ENCODE data around the gene C2orf42. TPM values are rescaled to one million over a fixed set of nuclear protein-coding genes. Genes with fewer than 3 reads are reported as not detected.

C2orf42 gene
- total RNA-seq, 1 experiment from 2014 or later = 6.8 TPM

GRCh38 chr2:70141212-70141901 lies 49.5 kb downstream of the C2orf42 start (continued):
- TF ChIP-seq AR (CRISPR knock-in tag; IDR thresholded peaks at IDR 0.05) (no peak), RELA (CRISPR knock-in tag; IDR thresholded peaks at IDR 0.05; ENCODE audit: borderline replicate concordance) (no peak), ZNF317 (CRISPR knock-in tag; IDR thresholded peaks at IDR 0.05; ENCODE audit: borderline replicate concordance, low read depth) (no peak), ZNF219 (CRISPR knock-in tag; IDR thresholded peaks at IDR 0.05; ENCODE audit: borderline replicate concordance) (no peak), CTCF (IDR thresholded peaks at IDR 0.05) (no peak; the same call in none of the 2 replicates), NFE2L1 (CRISPR knock-in tag; IDR thresholded peaks at IDR 0.05) (0 out of 2 replicates have a peak, but pooled peaks have one; percentile 28), ZNF671 (CRISPR knock-in tag; IDR thresholded peaks at IDR 0.05) (0 out of 2 replicates have a peak, but pooled peaks have one; percentile 8), ZNF425 (CRISPR knock-in tag; conservative IDR thresholded peaks at IDR 0.05) (0 out of 2 replicates have a peak, but pooled peaks have one; percentile 36), PRRX2 (CRISPR knock-in tag; IDR thresholded peaks at IDR 0.05) (0 out of 2 replicates have a peak, but pooled peaks have one; percentile 13), FOXP1 (CRISPR knock-in tag; IDR thresholded peaks at IDR 0.05; ENCODE audit: borderline replicate concordance) (0 out of 2 replicates have a peak, but pooled peaks have one; percentile 2), ZNF263 (CRISPR knock-in tag; IDR thresholded peaks at IDR 0.05; ENCODE audit: low read depth) (no peak), SP1 (CRISPR knock-in tag; conservative IDR thresholded peaks at IDR 0.05) (no peak), FOXP4 (CRISPR knock-in tag; IDR thresholded peaks at IDR 0.05) (no peak; the same call in 1 of the 2 replicates), MXD4 (CRISPR knock-in tag; IDR thresholded peaks at IDR 0.05; ENCODE audit: borderline replicate concordance) (no peak), EMX1 (CRISPR knock-in tag; IDR thresholded peaks at IDR 0.05) (peak; percentile 71), ZSCAN18 (CRISPR knock-in tag; IDR thresholded peaks at IDR 0.05) (no peak), USF1 (CRISPR knock-in tag; IDR thresholded peaks at IDR 0.05) (no peak), E2F4 (CRISPR knock-in tag; IDR thresholded peaks at IDR 0.05; ENCODE audit: borderline replicate concordance, low read depth) (no peak), SMAD4 (CRISPR knock-in tag; IDR thresholded peaks at IDR 0.05) (no peak), ZNF232 (CRISPR knock-in tag; IDR thresholded peaks at IDR 0.05) (0 out of 2 replicates have a peak, but pooled peaks have one; percentile 33), ATF2 (CRISPR knock-in tag; IDR thresholded peaks at IDR 0.05; ENCODE audit: borderline replicate concordance, low read depth) (no peak)
